GM18873 (cell line): Measurements from ENCODE around the gene ZNF552.
"Not testable (repeated sequence)": the region's sequence is repeated elsewhere in the genome, so short reads cannot be mapped to it uniquely, and the experiment has no call there.

Source experiments
- ATAC-seq: cut with Tn5 transposase; IDR thresholded peaks from one replicate; pipeline ENCODE4 v1.9.1; 2021; ENCODE audit warnings: mild to moderate bottlenecking, moderate library complexity, moderate number of reproducible peaks; ENCODE audit not compliant: unreplicated experiment, low FRiP score

The ZNF552 gene

GRCh38 chr19:57814505-57815246 lies at the start of gene ZNF552:
Gene ZNF552, minus strand, starts transcription at chr19:57814913. Its CDS starts 170 bp downstream, at chr19:57814743.
- peak; percentile 62 for ATAC-seq

DNA sequence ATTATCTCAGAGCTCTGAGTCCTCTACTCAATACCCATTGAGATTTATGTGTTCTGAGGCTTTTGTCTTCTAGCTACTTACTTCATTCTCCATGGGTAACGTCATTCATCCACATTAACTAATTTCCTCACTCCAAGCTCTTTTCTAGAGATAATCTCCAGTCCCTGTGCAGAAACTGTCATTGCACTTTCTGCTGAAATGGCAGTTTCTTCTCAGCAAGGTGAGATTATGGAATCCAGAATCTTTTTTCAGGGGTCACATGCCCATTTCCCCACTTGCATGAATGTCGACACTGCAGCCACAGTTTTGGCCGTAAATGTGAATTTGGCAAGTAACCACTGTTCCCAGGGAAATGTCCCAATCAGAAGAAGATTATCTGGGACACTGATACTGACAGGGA lies 47.6 kb upstream of the ZNF552 start:
- not testable (repeated sequence) for ATAC-seq

DNA sequence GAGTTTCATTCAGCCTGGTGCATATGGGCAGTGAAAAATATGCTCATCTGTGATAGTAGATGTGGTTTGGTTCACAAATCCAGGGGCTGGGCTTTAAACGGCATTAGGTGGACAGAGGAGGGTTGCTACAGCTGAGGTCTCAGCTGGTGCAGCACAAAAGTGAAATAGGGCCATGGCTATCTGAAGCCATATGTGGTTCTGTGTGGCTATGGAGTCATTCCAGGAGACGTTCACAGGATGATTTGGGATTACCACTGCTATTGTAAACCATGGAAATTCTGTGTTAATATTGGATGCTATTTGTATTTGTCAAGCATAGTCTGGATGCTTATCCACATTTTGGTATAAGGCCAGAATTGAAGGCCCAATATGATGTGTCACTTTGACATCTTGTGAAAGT lies 39.4 kb upstream of the ZNF552 start:
- not testable (repeated sequence) for ATAC-seq

GRCh38 chr19:57851812-57852603 lies 37.3 kb upstream of the ZNF552 start:
- not testable (repeated sequence) for ATAC-seq

DNA sequence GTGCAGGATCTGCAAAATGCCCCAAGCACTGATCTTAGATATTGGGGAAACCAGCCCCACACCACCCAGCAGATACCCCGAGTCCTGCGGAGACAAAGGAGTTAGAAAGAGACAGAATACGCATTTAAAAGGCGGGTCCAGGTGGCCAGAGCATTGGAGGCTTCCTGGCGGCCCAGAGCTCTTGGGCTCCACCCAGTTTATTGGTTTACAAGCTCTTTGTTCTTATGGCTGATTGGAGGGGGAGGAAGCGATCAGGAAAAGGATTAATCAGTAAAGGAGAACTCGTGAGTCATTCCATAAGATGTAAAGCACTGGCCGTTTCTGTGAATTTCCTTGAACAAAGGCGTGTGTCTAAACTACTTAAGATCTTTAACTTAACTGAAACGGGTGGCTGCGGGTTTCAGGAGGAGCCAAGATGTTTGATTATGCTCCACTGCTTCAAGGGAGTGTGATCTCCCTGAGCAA lies 35.9 kb upstream of the ZNF552 start:
- no peak for ATAC-seq

DNA sequence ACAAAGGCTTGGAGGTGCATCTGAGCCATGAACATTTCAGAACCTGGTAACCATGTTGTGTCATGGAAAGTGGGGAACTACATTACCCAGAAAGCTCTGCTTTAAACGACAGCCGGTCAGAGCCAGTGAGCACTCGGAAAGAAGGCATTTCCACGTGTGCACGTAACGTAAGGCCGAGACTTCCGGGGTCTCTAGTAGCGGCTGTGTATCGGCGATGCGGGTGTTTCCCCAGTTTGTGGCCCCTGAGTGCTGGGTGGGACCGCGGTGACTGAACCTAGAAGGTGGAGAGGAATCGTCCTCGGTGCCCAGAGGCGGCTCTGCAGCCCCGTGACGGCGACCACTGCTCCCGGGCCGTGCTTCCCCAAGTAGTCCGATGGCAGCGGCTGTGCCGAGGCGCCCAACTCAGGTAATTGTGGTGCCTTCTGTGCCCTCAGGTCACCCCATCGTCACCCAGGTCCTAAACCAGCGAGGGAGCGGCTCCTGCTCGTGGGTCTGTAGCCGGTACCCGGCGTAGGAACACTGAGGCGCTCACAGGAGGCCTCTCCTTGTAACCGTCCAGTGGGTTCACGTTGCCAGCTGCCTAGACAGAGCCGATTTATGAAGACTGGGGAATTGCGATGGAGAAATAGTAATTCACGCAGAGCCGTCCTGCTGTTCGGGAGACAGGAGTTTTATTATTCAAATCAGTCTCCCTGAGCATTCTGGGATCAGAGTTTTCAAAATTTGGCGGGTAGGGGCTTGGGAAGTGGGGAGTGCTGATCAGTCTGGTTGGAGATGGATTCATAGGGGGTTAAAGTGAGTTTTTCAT lies 35.2 kb upstream of the ZNF552 start, which contains the start of gene ZNF587:
ZNF587 (plus strand) TSS at position 194 of the 808 bp plus-strand sequence; CDS start at position 374, 180 bp downstream.
- ATAC-seq: peak; percentile 79

GRCh38 chr19:57849162-57849665 lies 34.5 kb upstream of the ZNF552 start:
- peak; percentile 3 for ATAC-seq

GRCh38 chr19:57847164-57847563 lies 32.5 kb upstream of the ZNF552 start:
- not testable (repeated sequence) for ATAC-seq

- no peak for ATAC-seq
Observed at GRCh38 chr19:57841122-57841763, 26.5 kb upstream of the ZNF552 start.

GRCh38 chr19:57838622-57839191 lies 24.0 kb upstream of the ZNF552 start:
- ATAC-seq: not testable (repeated sequence)

GRCh38 chr19:57836991-57837390 lies 22.3 kb upstream of the ZNF552 start:
- not testable (repeated sequence) for ATAC-seq

DNA sequence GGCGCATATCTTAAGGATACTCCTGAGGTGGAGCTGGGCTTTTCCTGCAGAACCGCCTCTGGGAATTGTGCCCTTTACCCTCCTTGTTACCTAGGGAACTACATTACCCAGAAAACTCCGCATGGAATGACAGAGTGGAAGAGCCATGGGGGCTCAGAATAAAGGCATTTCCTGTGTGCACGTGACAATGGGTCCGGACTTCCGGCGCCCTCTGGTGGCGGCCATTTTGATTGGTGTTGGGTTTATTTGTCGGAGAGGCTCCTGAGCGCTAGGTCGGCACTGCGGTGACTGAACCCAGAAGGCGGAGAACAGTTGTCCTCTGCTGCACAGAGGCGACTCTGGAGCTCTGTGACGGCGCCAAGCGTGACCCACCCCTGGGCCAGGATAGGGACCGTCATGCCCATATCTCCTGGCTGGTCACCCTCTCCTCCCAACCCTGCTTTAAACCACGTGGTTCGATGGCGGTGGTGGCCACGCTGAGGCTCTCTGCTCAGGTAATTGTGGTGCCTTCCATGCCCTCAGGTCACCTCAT lies 15.4 kb upstream of the ZNF552 start, which contains the start of gene ZNF587B:
ZNF587B (plus strand) TSS at position 229 of the 532 bp plus-strand sequence; CDS start at position 459, 230 bp downstream.
- ATAC-seq: no peak

DNA sequence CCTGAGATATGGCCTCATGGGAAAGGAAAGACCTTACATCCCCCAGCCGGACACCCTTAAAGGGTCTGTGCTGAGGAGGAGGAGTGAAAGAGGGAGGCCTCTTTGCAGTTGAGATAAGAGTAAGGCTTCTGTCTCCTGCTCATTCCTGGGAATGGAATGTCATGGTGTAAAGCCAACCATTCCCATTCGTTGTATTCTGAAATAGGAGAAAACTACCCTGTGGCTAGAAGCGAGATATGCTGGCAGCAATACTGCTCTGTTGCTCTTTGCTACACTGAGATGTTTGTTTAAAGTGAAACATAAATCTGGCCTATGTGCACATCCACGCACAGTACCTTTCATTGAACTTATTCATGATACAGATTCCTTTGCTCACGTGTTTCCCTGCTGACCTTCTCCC lies 14.6 kb upstream of the ZNF552 start:
- ATAC-seq: no peak

- ATAC-seq: no peak
Observed at GRCh38 chr19:57825511-57825910, 10.8 kb upstream of the ZNF552 start.

DNA sequence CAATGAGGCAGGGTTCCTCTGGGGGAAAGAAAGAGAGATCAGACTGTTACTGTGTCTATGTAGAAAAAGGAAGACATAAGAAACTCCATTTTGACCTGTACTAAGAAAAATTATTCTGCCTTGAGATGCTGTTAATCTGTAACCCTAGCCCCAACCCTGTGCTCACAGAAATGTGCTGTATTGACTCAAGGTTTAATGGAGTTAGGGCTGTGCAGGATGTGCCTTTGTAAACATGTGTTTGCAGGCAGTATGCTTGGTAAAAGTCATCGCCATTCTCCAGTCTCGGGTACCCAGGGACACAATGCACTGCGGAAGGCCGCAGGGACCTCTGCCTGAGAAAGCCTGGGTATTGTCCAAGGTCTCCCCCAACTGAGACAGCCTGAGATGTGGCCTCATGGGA lies 8.9 kb upstream of the ZNF552 start:
- ATAC-seq: not testable (repeated sequence)

DNA sequence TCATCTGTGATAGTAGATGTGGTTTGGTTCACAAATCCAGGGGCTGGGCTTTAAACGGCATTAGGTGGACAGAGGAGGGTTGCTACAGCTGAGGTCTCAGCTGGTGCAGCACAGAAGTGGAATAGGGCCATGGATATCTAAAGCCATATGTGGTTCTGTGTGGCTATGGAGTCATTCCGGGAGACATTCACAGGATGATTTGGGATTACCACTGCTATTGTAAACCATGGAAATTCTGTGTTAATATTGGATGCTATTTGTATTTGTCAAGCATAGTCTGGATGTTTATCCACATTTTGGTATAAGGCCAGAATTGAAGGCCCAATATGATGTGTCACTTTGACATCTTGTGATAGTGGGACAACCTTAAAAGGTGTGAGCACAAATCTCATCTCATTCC lies 8.4 kb upstream of the ZNF552 start:
- ATAC-seq: not testable (repeated sequence)

DNA sequence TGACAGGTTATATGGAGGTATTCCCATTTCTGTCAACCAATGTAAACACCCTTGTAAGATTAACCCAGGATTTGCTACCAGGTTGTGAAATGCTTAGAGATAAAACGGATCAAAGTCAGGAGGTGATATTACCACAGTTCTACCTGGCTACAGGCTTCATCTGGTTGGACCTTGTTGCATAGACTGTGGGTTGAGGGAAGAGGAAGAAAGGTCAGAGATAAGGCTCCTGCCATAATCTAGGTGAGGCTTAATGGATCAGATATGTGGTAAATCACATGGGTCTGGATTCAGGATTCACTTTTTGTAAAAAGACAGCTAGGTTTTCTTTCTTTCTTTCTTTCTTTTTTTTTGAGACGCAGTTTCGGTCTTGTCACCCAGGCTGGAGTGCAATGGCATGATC lies 6.8 kb upstream of the ZNF552 start:
- ATAC-seq: not testable (repeated sequence)

GRCh38 chr19:57821095-57821494 lies 6.4 kb upstream of the ZNF552 start:
- ATAC-seq: not testable (repeated sequence)

- ATAC-seq: no peak
Observed at GRCh38 chr19:57820599-57820998, 5.9 kb upstream of the ZNF552 start.
